NCI-H1930 (cell line): ENCODE measurements around the gene CCSER1.

Experiments used
- DNase-seq, 2 experiments: peaks; one replicate each; lab custom pipeline; 2025; lab: John Stamatoyannopoulos, UW

The CCSER1 gene

DNA sequence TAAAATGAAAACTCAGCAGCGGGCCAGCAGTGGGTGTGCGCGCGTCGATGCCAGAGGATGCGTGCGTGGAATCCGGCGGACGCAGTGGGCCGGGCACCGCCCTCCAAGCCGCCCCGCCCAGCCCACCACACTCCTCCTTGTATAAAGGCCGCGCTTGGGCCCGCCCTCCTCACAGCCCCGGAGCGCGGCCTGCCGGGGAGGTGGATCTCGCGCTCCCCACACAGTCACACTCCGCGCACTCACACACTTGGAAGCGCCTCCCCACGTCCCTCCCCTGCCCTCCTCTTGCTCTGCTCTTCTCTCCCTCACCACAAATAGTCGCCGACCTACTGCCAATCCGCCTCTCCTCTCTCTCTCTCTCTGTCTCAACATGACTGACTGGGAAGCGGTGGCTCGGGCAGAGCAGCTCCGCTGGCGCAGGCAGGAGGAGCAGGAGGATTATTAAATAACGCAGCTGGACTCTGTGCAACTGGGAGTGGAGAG lies at the start of gene CCSER1:
Gene CCSER1 (plus strand): TSS at position 172 of the 483 bp plus-strand sequence.
- peak; percentile 43 to 61 for DNase-seq

- DNase-seq = no peak
Observed at GRCh38 chr4:90078440-90078839, 48.8 kb upstream of the CCSER1 start.

GRCh38 chr4:90080116-90080515 lies 47.1 kb upstream of the CCSER1 start:
- DNase-seq = peak; percentile 20 to 64

DNA sequence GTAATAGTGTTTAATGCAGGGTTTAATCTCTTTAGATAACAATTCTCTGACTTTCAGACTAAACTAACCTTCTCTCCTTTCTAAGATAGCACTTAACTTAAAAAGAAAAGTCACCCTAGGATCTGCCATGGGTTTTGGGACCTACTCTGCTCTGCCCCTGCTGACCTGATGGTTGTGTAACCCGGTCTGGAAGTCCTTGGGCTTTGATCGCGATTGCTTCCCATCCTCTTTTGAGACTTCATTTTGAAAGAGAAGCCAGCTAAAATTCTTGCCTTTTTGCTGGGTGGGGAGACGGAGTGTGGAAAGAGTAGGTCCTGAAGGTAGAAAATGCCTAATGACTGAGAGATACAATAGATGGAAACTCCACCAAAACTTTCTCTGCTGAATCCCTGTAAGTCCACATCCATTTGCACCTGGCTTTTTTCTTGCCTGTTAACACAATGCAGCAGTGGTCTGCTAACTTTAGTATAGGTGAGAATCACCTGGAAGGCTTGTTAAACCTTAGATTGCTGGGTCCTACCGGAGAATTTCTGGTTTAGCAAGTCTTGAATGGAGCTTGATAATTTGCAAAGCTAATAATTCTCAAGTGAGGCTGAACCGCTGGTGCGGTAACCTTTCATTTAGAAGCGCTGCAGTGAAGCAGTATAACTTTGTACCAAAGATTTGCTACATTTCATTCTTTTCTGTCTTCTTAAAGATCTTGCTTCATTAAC lies 45.6 kb upstream of the CCSER1 start:
- no peak for DNase-seq

DNA sequence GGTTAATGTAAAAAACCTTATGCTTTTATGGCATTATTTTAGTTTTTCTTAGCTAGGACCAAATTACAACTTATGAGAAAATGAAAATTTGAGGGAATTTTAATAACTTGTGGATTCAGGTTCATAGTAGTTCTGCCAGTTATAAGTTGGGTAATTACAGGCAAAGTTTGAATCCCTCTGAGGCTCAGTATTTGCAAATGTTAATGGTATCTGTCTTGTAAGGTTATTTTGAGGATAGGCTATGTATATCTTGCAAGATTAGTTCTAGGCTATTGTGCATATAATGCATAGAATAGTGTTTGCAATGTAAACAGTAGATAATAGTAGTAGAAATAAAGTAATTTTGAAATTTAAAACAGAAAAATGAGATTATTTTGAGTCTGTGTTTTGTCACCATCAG lies 44.7 kb upstream of the CCSER1 start:
- no peak for DNase-seq

DNA sequence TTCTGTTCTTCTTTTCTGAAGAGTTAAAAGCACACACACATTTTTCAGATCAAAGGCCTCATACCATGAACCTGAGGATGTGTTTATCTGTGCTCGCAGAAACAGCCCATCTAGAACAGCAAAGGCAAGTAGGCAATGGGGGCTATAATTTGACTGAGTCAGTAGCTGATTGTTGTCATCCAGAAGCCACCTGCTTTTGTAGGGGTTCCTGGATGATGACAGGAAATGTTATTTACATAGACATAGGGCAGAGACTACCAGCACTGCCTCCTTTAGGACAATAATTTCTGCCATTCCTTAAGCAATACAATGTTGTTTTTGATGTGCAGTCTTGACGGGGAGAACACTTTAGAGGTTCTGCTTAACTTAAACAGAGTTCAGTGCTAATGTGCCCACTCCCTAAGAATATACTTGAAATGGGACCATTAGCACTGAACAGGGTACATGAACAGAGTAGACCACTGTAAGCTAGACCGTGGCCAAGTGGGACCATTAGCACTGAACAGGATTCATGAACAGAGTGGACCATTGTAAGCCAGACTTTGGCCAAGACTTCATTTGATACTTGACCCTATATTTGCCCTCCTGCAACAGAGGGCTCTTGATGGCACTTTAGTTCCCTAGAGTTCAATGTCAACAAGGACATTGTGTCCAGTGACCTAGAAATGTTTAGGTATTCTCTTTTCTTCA lies 42.8 kb upstream of the CCSER1 start:
- DNase-seq = no peak

- DNase-seq = no peak
Observed at GRCh38 chr4:90084967-90085295, 42.3 kb upstream of the CCSER1 start.

DNA sequence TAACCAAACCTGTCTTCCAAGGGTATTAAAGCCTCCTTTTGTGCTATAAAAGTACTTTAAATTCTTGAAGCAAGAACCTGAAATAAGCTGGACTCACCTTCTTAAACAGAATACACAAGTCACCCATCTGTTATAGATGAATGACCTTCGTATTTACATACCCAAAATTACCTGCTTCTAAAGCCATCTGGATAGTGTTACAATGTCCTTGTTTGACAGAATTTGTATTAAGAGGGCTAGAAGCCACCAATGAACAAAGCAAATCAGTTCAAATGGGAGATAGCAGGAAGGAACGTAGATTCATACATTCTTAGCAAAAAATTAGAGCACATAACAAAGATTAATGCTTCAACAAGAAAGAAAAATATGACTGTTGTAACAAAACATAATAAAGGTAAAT lies 33.7 kb upstream of the CCSER1 start:
- peak; percentile 50 to 54 for DNase-seq

- no peak for DNase-seq
Observed at GRCh38 chr4:90095000-90095399, 32.2 kb upstream of the CCSER1 start.

GRCh38 chr4:90099812-90100211 lies 27.4 kb upstream of the CCSER1 start:
- no peak for DNase-seq

DNA sequence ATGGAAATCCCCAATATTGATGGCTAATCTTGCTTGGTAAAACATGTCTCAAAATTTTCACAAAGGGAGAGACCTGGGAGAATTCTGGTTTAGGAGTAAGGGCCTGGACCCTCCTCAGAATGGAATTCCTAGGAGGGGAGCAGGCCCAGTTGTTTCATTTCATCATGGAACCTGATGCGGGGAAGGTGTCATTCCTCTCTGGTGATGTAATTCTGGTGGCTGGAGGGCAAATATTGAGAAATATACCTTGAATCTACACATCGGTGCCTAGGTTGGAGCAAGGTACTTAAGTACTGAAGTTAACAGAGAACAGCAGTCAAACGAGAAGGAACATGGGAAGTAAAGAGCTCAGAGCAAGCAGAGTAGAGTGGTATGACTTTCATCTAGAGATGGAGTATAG lies 23.2 kb upstream of the CCSER1 start:
- DNase-seq = no peak

GRCh38 chr4:90105274-90105673 lies 21.9 kb upstream of the CCSER1 start:
- no peak for DNase-seq

GRCh38 chr4:90112715-90113114 lies 14.5 kb upstream of the CCSER1 start:
- DNase-seq = no peak

- no peak for DNase-seq
Observed at GRCh38 chr4:90113881-90114457, 13.2 kb upstream of the CCSER1 start.

DNA sequence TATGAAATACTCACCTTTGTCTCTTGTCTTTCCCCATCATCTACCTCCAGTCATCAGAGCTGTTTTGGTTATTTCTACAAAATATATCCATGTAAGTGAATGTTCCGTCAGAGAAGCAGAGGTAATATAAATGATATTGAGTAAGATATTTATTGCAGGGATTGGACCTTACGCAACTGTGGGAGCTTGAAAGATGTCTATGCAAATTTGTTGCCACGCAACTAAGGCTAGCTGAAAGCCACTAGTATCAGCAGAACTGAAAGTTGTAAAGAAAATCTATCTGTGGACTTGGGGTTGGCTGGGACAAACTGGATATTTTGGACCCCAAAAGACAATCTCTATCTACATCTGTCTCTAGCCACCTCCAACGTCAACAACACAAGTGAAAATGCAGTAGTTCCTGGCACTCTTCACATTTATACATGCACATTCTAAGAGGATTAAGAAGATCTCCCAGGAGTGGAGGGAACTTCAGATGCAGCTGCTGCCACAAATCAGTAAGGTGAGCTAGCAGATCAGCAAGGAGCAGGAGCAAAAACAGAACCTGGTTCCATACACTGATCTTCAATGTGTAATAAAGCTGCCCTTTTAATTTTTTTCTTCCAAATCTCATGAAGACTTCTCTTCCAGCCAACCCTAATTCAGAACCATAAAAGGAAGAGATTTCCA lies 8.5 kb upstream of the CCSER1 start:
- DNase-seq = no peak

DNA sequence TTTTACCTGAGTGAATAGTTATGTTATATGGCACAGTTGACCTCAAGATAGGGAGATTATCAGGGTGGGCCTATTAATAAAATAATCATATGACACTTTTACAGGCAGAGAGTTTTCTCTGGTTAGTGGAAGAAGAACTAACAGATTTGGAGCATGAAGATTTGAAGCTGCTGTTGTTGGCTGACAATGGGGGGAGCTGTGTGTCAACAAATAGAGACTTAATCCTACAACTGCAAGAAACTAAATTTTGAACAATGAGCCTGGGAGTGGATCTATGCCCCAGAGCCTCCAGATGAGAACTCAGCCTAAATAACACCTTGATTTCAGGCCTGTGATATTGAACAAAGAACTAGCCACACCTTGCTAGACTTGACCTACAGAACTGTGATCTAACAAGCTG lies 7.2 kb upstream of the CCSER1 start:
- DNase-seq = no peak

DNA sequence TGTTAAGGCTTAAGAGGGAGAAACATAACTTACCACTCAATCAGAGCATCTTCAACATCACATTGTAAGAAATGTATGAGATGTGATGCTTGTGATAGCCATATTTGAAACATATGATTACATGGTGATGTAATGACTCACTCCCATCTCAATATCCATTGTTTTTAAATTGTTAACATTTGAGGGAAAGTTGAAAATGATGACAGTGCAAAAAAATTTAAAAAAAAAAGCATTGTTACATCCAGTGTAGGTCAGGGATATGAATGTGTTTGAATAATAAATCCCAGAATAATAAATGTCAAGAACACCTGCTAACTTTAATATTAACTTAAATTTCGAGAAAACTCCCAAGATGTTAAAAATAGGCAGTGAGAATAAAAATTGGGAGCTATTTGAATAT lies 6.4 kb upstream of the CCSER1 start:
- DNase-seq = no peak

DNA sequence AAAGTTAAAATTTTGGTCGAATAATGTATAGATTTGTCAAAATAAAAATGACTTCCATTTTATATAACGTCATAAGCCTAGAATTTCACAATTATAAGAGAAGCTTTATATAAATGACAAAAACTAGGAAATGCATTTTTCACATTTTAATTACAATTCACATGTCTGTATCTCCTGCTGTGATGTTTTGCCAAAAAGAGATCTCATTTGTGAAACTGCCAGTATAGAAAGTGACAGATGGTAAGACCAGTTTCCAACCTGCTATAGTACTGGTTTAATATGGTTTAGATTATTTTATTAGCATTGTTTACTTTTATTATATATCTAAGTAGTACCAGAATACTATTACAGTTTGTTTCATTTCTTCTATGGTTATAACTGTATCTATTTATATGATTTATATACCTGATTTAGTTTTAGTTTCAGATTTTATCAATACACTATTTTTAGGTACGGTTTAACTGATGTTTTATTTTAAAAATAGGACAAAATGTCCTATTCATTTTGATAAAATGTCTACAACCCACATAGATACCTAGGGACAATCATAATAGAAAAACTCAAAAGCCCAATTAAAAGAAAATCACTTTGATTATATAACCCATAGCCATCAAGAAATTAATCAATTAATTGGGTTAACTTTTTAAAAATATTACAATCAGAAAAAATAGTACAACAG lies 5.4 kb upstream of the CCSER1 start:
- no peak for DNase-seq

DNA sequence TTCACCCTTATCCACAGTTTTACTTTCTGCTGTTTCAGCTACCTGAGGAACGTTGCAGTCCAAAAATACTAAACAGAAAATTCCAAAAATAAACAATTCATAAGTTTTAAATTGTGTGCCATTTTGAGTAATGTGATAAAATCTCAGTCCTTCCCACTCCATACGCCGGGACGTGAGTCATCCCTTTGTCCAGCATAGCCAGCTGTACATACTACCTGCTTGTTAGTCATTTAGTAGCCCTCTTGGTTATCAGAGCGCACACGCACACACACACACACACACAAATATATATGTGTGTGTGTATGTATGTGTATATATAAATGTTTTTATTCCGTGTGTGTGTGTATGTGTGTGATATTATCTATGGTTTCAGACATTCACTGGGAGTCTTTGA lies 4.8 kb upstream of the CCSER1 start:
- no peak for DNase-seq

DNA sequence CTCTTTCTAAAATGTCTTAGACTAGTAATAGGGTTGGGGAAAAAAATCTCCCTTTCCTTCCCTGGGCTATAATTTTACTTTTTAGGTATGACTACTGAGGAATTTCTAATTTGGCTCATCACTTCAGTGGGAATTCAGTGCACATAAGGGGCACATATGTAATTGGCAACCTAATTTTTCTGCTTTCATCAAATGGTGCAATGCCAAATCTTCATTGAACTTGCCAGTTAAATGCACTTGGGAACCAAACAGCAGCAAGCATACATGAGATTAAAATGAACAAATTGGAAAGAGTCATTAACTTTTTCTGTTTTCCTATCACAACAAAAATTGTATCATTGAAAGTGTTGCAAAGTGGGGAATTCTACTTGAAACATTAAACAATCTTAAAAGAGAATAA lies 2.9 kb upstream of the CCSER1 start:
- DNase-seq = no peak

- no peak for DNase-seq
Observed at GRCh38 chr4:90126805-90127204, 389 bp upstream of the CCSER1 start.

DNA sequence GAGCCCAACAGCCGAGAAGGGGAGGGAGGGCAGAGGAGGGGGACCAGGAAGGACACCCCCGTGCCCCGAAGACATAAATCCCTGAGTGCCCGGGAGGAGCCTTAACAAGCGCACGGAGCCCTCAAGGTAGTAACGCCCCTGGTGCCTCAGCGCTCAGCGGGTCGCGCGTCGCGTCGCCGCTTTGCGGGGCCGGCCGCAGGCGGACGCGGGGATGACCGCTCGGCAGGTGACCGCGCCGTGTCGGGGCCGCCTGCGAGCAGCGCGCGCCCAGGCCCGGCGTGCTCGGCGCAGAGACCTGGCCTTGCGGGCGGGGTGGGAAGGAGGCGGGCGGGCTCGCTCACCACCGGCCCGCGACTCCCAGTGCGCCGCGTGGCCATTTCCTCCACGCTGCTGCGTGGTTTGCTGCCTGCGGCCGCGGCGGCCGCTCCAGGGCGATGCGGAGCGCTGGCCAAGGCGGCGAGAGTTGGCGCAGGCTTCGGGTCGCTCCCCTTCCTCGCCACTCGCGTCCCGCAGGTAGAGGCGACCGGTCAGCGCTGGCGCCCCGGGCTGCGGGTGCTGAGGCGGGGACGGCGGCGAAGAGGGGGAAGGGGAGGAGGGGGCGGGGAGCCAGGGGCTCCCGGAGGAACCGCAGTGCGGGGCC lies 632 bp downstream of the CCSER1 start:
- no peak for DNase-seq
